Measurements from ENCODE around the gene TMEM44. TPM values are rescaled to one million over a fixed set of nuclear protein-coding genes. Genes with fewer than 3 reads are reported as not detected.
"Not testable (repeated sequence)": the region's sequence is repeated elsewhere in the genome, so short reads cannot be mapped to it uniquely, and the experiment has no call there.

Gene TMEM44
- total RNA-seq, 2 experiments from 2014 or later, result 1.9 to 2.7 TPM

- Mint-ChIP-seq H3K4me3 (no peak overlapping the region), H3K27ac (no peak overlapping the region)
These were observed 83.4 kb downstream of the TMEM44 start for GRCh38 chr3:194549853-194550252.

GRCh38 chr3:194548346-194549321 is 84.6 kb downstream of the TMEM44 start:
- CTCF ChIA-PET, result interaction anchor here (0.6 kb wide), 1 partner anchor 44 kb away, joined by 5 read pairs; no protein-coding TSS in a partner anchor
- H3K4me1 Mint-ChIP-seq, result no peaks in the 10 kb centered on the region

More at GRCh38 chr3:194549853-194550252, 83.4 kb downstream of the TMEM44 start:
- H3K9me3 Mint-ChIP-seq, result peaks cover 10% of the 10 kb centered on the region
- no peak for DNase-seq
- peaks cover 2% of the 10 kb centered on the region for H3K27me3 Mint-ChIP-seq
- ChIA-PET POLR2A (no interaction called here), CTCF (interaction anchor here (0.7 kb wide), 1 partner anchor 32 kb away, joined by 5 read pairs; no protein-coding TSS in a partner anchor)
- H3K4me1 Mint-ChIP-seq, result no peaks in the 10 kb centered on the region
- peaks cover 6% of the 10 kb centered on the region for H3K36me3 Mint-ChIP-seq (ENCODE audit: low read depth)

GRCh38 chr3:194547042-194547441 is 86.2 kb downstream of the TMEM44 start:
- POLR2A ChIA-PET, result no interaction called here
- no peak for DNase-seq
- peaks cover 10% of the 10 kb centered on the region for H3K9me3 Mint-ChIP-seq
- H3K4me3 Mint-ChIP-seq, result no peak overlapping the region
- CTCF ChIA-PET, result no interaction called here
- H3K36me3 Mint-ChIP-seq (ENCODE audit: low read depth), result peaks cover 6% of the 10 kb centered on the region
- H3K27ac Mint-ChIP-seq, result no peak overlapping the region
- H3K27me3 Mint-ChIP-seq, result peaks cover 2% of the 10 kb centered on the region
- H3K4me1 Mint-ChIP-seq, result no peaks in the 10 kb centered on the region

More at GRCh38 chr3:194548346-194549321, 84.6 kb downstream of the TMEM44 start:
- Mint-ChIP-seq H3K9me3 (peaks cover 10% of the 10 kb centered on the region), H3K27me3 (peaks cover 2% of the 10 kb centered on the region), H3K4me3 (no peak overlapping the region), H3K36me3 (ENCODE audit: low read depth) (peaks cover 6% of the 10 kb centered on the region), H3K27ac (no peak overlapping the region)
- DNase-seq, result no peak
- POLR2A ChIA-PET, result no interaction called here

GRCh38 chr3:194545538-194545937 is 87.7 kb downstream of the TMEM44 start:
- H3K4me1 Mint-ChIP-seq; H3K9me3 Mint-ChIP-seq; H3K4me3 Mint-ChIP-seq; DNase-seq; H3K27me3 Mint-ChIP-seq; H3K36me3 Mint-ChIP-seq (ENCODE audit: low read depth); POLR2A ChIA-PET; H3K27ac Mint-ChIP-seq: not testable (repeated sequence)
- CTCF ChIA-PET, result interaction anchor here (0.6 to 1.9 kb wide), 2 partner anchors 11 to 12 kb away, joined by 3 to 4 read pairs; no protein-coding TSS in a partner anchor

- H3K4me1 Mint-ChIP-seq, result peaks cover 9% of the 10 kb centered on the region
- H3K4me3 Mint-ChIP-seq, result no peak overlapping the region
- peaks cover 10% of the 10 kb centered on the region for H3K9me3 Mint-ChIP-seq
- H3K27ac Mint-ChIP-seq, result no peak overlapping the region
- H3K27me3 Mint-ChIP-seq, result peaks cover 2% of the 10 kb centered on the region
- POLR2A ChIA-PET, result no interaction called here
- DNase-seq, result no peak
- CTCF ChIA-PET, result interaction anchor here (1.3 to 1.9 kb wide), 2 partner anchors 10 to 13 kb away, joined by 4 read pairs; no protein-coding TSS in a partner anchor
- peaks cover 6% of the 10 kb centered on the region for H3K36me3 Mint-ChIP-seq (ENCODE audit: low read depth)
These were observed 89.7 kb downstream of the TMEM44 start for GRCh38 chr3:194543550-194543949.

DNA sequence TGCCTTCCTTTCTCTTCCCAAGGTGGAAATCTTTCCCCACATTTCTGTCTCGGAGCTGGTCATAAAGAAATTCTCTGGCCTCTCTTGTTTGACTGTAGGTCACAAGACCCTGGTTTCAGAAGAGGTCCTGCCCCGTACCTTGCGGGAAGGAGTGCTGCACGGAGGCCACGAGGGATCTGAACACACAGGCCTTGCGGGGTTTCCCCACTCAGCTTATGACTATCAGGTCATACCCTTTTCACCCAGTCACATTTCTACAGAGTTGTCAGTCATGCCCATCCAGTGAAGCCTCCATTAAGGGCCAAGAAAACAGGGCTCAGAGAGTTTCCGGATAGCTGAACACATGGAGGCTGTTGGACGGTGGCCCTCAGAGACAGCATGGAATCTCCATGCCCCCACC is 91.7 kb downstream of the TMEM44 start:
- Mint-ChIP-seq H3K27me3 (no peaks in the 10 kb centered on the region), H3K4me3 (no peak overlapping the region), H3K9me3 (peaks cover 3% of the 10 kb centered on the region), H3K4me1 (peaks cover 9% of the 10 kb centered on the region), H3K36me3 (ENCODE audit: low read depth) (no peaks in the 10 kb centered on the region), H3K27ac (peak overlapping the region; percentile 1)
- ChIA-PET CTCF (interaction anchor here (0.6 kb wide), 1 partner anchor 531 kb away, joined by 3 read pairs; no protein-coding TSS in a partner anchor), POLR2A (interaction anchor here (0.6 kb wide), 1 partner anchor 452 kb away, joined by 3 read pairs; no protein-coding TSS in a partner anchor)
- DNase-seq, result no peak

GRCh38 chr3:194540274-194540905 is 92.8 kb downstream of the TMEM44 start:
- ChIA-PET POLR2A (no interaction called here), CTCF (no interaction called here)
- DNase-seq, result peak; percentile 11
- no peaks in the 10 kb centered on the region for H3K9me3 Mint-ChIP-seq
- H3K4me3 Mint-ChIP-seq, result no peak overlapping the region
- peak overlapping the region; percentile 82 for H3K27ac Mint-ChIP-seq
- H3K4me1 Mint-ChIP-seq, result peaks cover 9% of the 10 kb centered on the region
- H3K36me3 Mint-ChIP-seq (ENCODE audit: low read depth), result no peaks in the 10 kb centered on the region
- no peaks in the 10 kb centered on the region for H3K27me3 Mint-ChIP-seq

GRCh38 chr3:194539498-194539897 is 93.7 kb downstream of the TMEM44 start:
- ChIA-PET CTCF (no interaction called here), POLR2A (no interaction called here)
- Mint-ChIP-seq H3K27me3 (peaks cover 3% of the 10 kb centered on the region), H3K27ac (no peak overlapping the region), H3K9me3 (peaks cover 7% of the 10 kb centered on the region), H3K36me3 (ENCODE audit: low read depth) (peaks cover 1% of the 10 kb centered on the region), H3K4me3 (no peak overlapping the region), H3K4me1 (peaks cover 9% of the 10 kb centered on the region)
- DNase-seq, result no peak

DNA sequence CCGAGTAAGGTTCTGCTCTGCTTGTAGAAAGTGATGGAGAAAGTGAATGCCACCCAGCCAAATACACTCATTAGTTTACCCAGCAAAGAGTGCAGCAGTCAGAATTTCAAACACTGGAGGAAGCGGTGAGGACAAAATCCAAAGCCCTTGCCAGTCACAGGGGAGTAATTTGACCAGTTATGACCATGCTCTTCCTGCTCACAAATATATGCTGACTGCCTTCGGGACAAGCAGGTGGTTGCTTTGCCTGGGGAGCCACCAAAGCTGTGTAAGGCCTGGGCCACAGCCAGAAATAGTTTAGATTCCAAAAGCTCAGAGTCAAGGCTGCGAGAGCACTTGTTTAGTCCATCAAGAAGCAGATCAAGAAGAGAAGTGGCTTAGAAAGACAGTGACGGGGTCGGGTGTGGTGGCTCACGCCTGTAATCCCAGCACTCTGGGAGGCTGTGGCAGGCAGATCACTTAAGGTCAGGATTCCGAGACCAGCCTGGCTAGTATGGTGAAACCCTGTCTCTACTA is 95.4 kb downstream of the TMEM44 start:
- Mint-ChIP-seq H3K9me3 (peaks cover 18% of the 10 kb centered on the region), H3K27me3 (peaks cover 8% of the 10 kb centered on the region)
- POLR2A ChIA-PET, result no interaction called here

More for the DNA sequence above, 95.4 kb downstream of the TMEM44 start:
- CTCF ChIA-PET, result interaction anchor here (0.6 kb wide), 1 partner anchor 40 kb away, joined by 3 read pairs; no protein-coding TSS in a partner anchor
- peaks cover 1% of the 10 kb centered on the region for H3K36me3 Mint-ChIP-seq (ENCODE audit: low read depth)
- peaks cover 9% of the 10 kb centered on the region for H3K4me1 Mint-ChIP-seq
- no peak overlapping the region for H3K4me3 Mint-ChIP-seq
- H3K27ac Mint-ChIP-seq, result no peak overlapping the region
- no peak for DNase-seq

Other genes with a start within 250 kb of the TMEM44 start
- 1 to 10 TPM; 1.1 to 1.3 TPM for gene GP5, start 234.2 kb downstream of the TMEM44 start, total RNA-seq
- gene ATP13A3, start 146.4 kb downstream of the TMEM44 start, total RNA-seq, result 10 to 100 TPM; 59.2 to 73.8 TPM
- 10 to 100 TPM; 42.5 to 44.6 TPM for gene LSG1, start 38.8 kb upstream of the TMEM44 start, total RNA-seq
- gene FAM43A, start 52.5 kb upstream of the TMEM44 start, total RNA-seq, result under 1 TPM; 0.54 to 0.69 TPM

All from activated CD4-positive, alpha-beta T cell treated with anti-CD3 and anti-CD28 coated beads, Interleukin-2, amount 10 ng/mL, durations not matched to agents 7 days and 5 days (primary cell).